Suprapubic skin (tissue), 3 donors: ENCODE measurements around the gene NR2C1.

Experiments
- CTCF ChIP-seq, 2 donors: fragments of 200-600 bp in 1 of 2; fragments of 450-650 bp in 1 of 2; sonication (generic) in 1 of 2; IDR thresholded peaks; one replicate each; pipeline ENCODE4 v1.5.1; 2016 to 2019; ENCODE audit warnings: antibody characterized with exemption in 2 of 2, mild to moderate bottlenecking in 1 of 2, moderate library complexity in 1 of 2
- POLR2A ChIP-seq, 2 donors: fragments of 450-650 bp; IDR thresholded peaks; one replicate each; pipeline ENCODE4 v1.6.1; 2017; ENCODE audit warnings: antibody characterized with exemption in 2 of 2, mild to moderate bottlenecking in 2 of 2, moderate library complexity in 2 of 2

- TF ChIP-seq CTCF (IDR thresholded peaks at IDR 0.05) (no peak), POLR2A (IDR thresholded peaks at IDR 0.05) (no peak)
Observed at GRCh38 chr12:95118788-95119179, 45.4 kb upstream of the NR2C1 start.
